H9 (cell line): ENCODE data around the gene MYOZ2. TPM values are rescaled to one million over a fixed set of nuclear protein-coding genes. Genes with fewer than 3 reads are reported as not detected.
"Not testable (repeated sequence)": the region's sequence is repeated elsewhere in the genome, so short reads cannot be mapped to it uniquely, and the experiment has no call there.

Experiments
- DNase-seq: peaks from one replicate; pipeline ENCODE4 v3.0.0-alpha.2; 2017
- H2AFZ ChIP-seq: one replicate; pipeline ENCODE4 v1.6.1; 2013; ENCODE audit warnings: mild to moderate bottlenecking, low read length, control low read depth, moderate library complexity
- H2AK5ac ChIP-seq: 2 replicates; pipeline ENCODE4 v1.6.1; 2013; ENCODE audit warnings: low read length, control low read depth, mixed read lengths; ENCODE audit not compliant: insufficient read length
- H2BK120ac ChIP-seq: one replicate; pipeline ENCODE4 v1.6.1; 2013; ENCODE audit warnings: low read depth, mild to moderate bottlenecking, low read length, control low read depth, inconsistent platforms; ENCODE audit not compliant: poor library complexity, severe bottlenecking
- H2BK12ac ChIP-seq: 2 replicates; pipeline ENCODE4 v1.6.1; 2013; ENCODE audit warnings: low read length, control low read depth, mixed read lengths, low read depth; ENCODE audit not compliant: insufficient read length
- H2BK15ac ChIP-seq: 2 replicates; pipeline ENCODE4 v1.6.1; 2013; ENCODE audit warnings: low read depth, low read length, control low read depth
- H2BK20ac ChIP-seq: one replicate; pipeline ENCODE4 v1.6.1; 2013; ENCODE audit warnings: low read depth, mild to moderate bottlenecking, low read length, control low read depth, inconsistent platforms; ENCODE audit not compliant: poor library complexity, severe bottlenecking
- H2BK5ac ChIP-seq: 2 replicates; pipeline ENCODE4 v1.6.1; 2013; ENCODE audit warnings: low read length, control low read depth, mixed read lengths; ENCODE audit not compliant: insufficient read length
- H3K14ac ChIP-seq: 2 replicates; pipeline ENCODE4 v1.6.1; 2013; ENCODE audit warnings: low read length, control low read depth; ENCODE audit not compliant: insufficient read depth
- H3K18ac ChIP-seq: 2 replicates; pipeline ENCODE4 v1.6.1; 2013; ENCODE audit warnings: low read depth, mild to moderate bottlenecking, mixed read lengths, low read length, control low read depth; ENCODE audit not compliant: insufficient read length
- H3K23ac ChIP-seq: 2 replicates; pipeline ENCODE4 v1.6.1; 2013; ENCODE audit warnings: low read length, control low read depth, mixed read lengths, low read depth; ENCODE audit not compliant: insufficient read length
- H3K23me2 ChIP-seq: 2 replicates; pipeline ENCODE4 v1.6.1; 2013; ENCODE audit warnings: low read depth, mild to moderate bottlenecking, mixed read lengths, low read length, control low read depth; ENCODE audit not compliant: insufficient read length, poor library complexity, severe bottlenecking
- H3K27ac ChIP-seq: 2 replicates; pipeline ENCODE4 v1.5.1; 2013; ENCODE audit warnings: low read length, control low read depth, mixed read lengths, low read depth; ENCODE audit not compliant: insufficient read length
- H3K27me3 ChIP-seq: 2 replicates; pipeline ENCODE4 v1.6.1; 2013; ENCODE audit warnings: low read length, control low read depth, inconsistent platforms; ENCODE audit not compliant: insufficient read depth
- H3K4ac ChIP-seq: 2 replicates; pipeline ENCODE4 v1.6.1; 2013; ENCODE audit warnings: low read depth, mild to moderate bottlenecking, control low read depth, inconsistent platforms, low read length, moderate library complexity
- H3K4me1 ChIP-seq: 2 replicates; pipeline ENCODE4 v1.6.1; 2013; ENCODE audit warnings: low read length, control low read depth, inconsistent platforms; ENCODE audit not compliant: insufficient read depth
- H3K4me2 ChIP-seq: 2 replicates; pipeline ENCODE4 v1.6.1; 2013; ENCODE audit warnings: low read length, control low read depth, mixed read lengths; ENCODE audit not compliant: insufficient read length, insufficient read depth
- H3K56ac ChIP-seq: 2 replicates; pipeline ENCODE4 v1.6.1; 2013; ENCODE audit warnings: low read depth, mild to moderate bottlenecking, mixed read lengths, low read length, control low read depth; ENCODE audit not compliant: insufficient read length
- H3K79me1 ChIP-seq: 2 replicates; pipeline ENCODE4 v1.6.1; 2013; ENCODE audit warnings: low read depth, mild to moderate bottlenecking, moderate library complexity, low read length, control low read depth, inconsistent platforms; ENCODE audit not compliant: insufficient read depth, poor library complexity, severe bottlenecking
- H3K79me2 ChIP-seq: 2 replicates; pipeline ENCODE4 v1.6.1; 2013; ENCODE audit warnings: low read length, control low read depth, inconsistent platforms; ENCODE audit not compliant: insufficient read depth
- H3K9ac ChIP-seq: 2 replicates; pipeline ENCODE4 v1.6.1; 2013; ENCODE audit warnings: low read length, control low read depth, mixed read lengths; ENCODE audit not compliant: insufficient read length; ENCODE audit errors: extremely low read depth
- H3K9me3 ChIP-seq: one replicate; pipeline ENCODE4 v1.6.1; 2013; ENCODE audit warnings: low read depth, low read length, inconsistent platforms; ENCODE audit not compliant: control insufficient read depth
- H3T11ph ChIP-seq: one replicate; pipeline ENCODE4 v1.6.1; 2013; ENCODE audit warnings: mild to moderate bottlenecking, low read length, control low read depth, inconsistent platforms
- H4K20me1 ChIP-seq: one replicate; pipeline ENCODE4 v1.6.1; 2013; ENCODE audit not compliant: control insufficient read depth, insufficient read length, insufficient read depth
- H4K5ac ChIP-seq: 2 replicates; pipeline ENCODE4 v1.6.1; 2013; ENCODE audit warnings: low read depth, mild to moderate bottlenecking, mixed read lengths, low read length, control low read depth; ENCODE audit not compliant: insufficient read length
- H4K8ac ChIP-seq: replicated peaks from 2 replicates; pipeline ENCODE4 v1.6.1; 2013; ENCODE audit warnings: low read length, control low read depth, mixed read lengths, low read depth; ENCODE audit not compliant: insufficient read length
- H4K91ac ChIP-seq: 2 replicates; pipeline ENCODE4 v1.6.1; 2013; ENCODE audit warnings: low read depth, mild to moderate bottlenecking, moderate library complexity, mixed read lengths, low read length, control low read depth; ENCODE audit not compliant: insufficient read length
- H3K27ac Mint-ChIP-seq, 3 experiments: 2 replicates in 2 of 3; 3 replicates in 1 of 3; pipeline ENCODE4 v1.8.0; 2020 to 2021; ENCODE audit warnings: mixed read lengths in 3 of 3, mild to moderate bottlenecking in 1 of 3, moderate library complexity in 1 of 3
- H3K27me3 Mint-ChIP-seq: 2 replicates; pipeline ENCODE4 v1.8.0; 2021; ENCODE audit warnings: low read depth, mild to moderate bottlenecking, moderate library complexity, mixed read lengths
- H3K36me3 Mint-ChIP-seq, 3 experiments: 2 replicates in 2 of 3; 3 replicates in 1 of 3; pipeline ENCODE4 v1.8.0; 2020 to 2021; ENCODE audit warnings: low read depth in 3 of 3, mixed read lengths in 3 of 3; ENCODE audit not compliant: insufficient read depth in 1 of 3
- H3K4me1 Mint-ChIP-seq, 2 experiments: 2 replicates each; pipeline ENCODE4 v1.8.0; 2020; ENCODE audit warnings: mixed read lengths in 2 of 2
- H3K4me3 Mint-ChIP-seq, 2 experiments: 2 replicates in 1 of 2; 3 replicates in 1 of 2; pipeline ENCODE4 v1.8.0; 2020 to 2021; ENCODE audit warnings: mild to moderate bottlenecking in 2 of 2, mixed read lengths in 2 of 2, moderate library complexity in 1 of 2
- H3K9me3 Mint-ChIP-seq, 2 experiments: 2 replicates in 1 of 2; 3 replicates in 1 of 2; pipeline ENCODE4 v1.8.0; 2020; ENCODE audit warnings: mild to moderate bottlenecking in 2 of 2, mixed read lengths in 2 of 2, moderate library complexity in 1 of 2
- CTCF ChIP-seq: fragments of 200-600 bp; sonication (generic); conservative IDR thresholded peaks from 3 replicates; pipeline ENCODE4 v1.8.0; 2021; ENCODE audit warnings: antibody characterized with exemption, mild to moderate bottlenecking
- WGBS: extraction: QIAGEN DNeasy Blood & Tissue Kit; methylation state at CpG from one replicate; pipeline ENCODE4 v1.1.7; 2013; ENCODE audit warnings: missing lambda C conversion rate, low lambda C conversion rate, mixed read lengths; ENCODE audit not compliant: insufficient read length; ENCODE audit errors: extremely low coverage; 5-methylcytosine and 5-hydroxymethylcytosine counted together
- total RNA-seq: library from RNA; stranded (reverse); gene quantifications from 2 replicates; pipeline ENCODE4 v1.2.1, GENCODE V29; 2021

Gene MYOZ2
- total RNA-seq, 1 experiment from 2014 or later = not detected

GRCh38 chr4:119172223-119172622 is 36.6 kb downstream of the MYOZ2 start:
- Histone ChIP-seq H4K91ac (no peak overlapping the region), H3K27me3 (no peaks in the 10 kb centered on the region), H2BK120ac (no peak overlapping the region), H3K23ac (no peak overlapping the region), H3K23me2 (no peaks in the 10 kb centered on the region), H3K14ac (no peak overlapping the region), H3K79me1 (no peaks in the 10 kb centered on the region), H3K9me3 (no peaks in the 10 kb centered on the region), H2AFZ (no peak overlapping the region), H3K9ac (no peak overlapping the region), H3T11ph (no peak overlapping the region), H2BK5ac (no peak overlapping the region), H3K4me1 (no peaks in the 10 kb centered on the region), H3K4ac (no peak overlapping the region), H2BK15ac (no peak overlapping the region), H4K5ac (no peak overlapping the region), H2AK5ac (no peak overlapping the region), H2BK20ac (no peak overlapping the region), H3K27ac (no peak overlapping the region), H2BK12ac (no peak overlapping the region), H4K8ac (no peak overlapping the region), H4K20me1 (no peaks in the 10 kb centered on the region), H3K56ac (no peak overlapping the region), H3K4me2 (no peak overlapping the region), H3K18ac (no peak overlapping the region), H3K79me2 (no peaks in the 10 kb centered on the region)
- Mint-ChIP-seq H3K27ac (0 out of 7 replicates have a peak overlapping the region, but pooled peaks of 1 of the 3 experiments have one; percentile 42), H3K27me3 (no peaks in the 10 kb centered on the region; the same call in 1 of the 2 replicates), H3K4me3 (no peak overlapping the region), H3K9me3 (no peaks in the 10 kb centered on the region), H3K36me3 (no peaks in the 10 kb centered on the region), H3K4me1 (no peaks in the 10 kb centered on the region)
- no CpG with 5 or more reads among the region's 7 CpGs for WGBS
- DNase-seq = no peak
- TF ChIP-seq CTCF = no peak

GRCh38 chr4:119173729-119174361 is 38.2 kb downstream of the MYOZ2 start:
- not testable (repeated sequence) for H2AFZ ChIP-seq, H3K27ac Mint-ChIP-seq, H4K5ac ChIP-seq, H3K36me3 Mint-ChIP-seq, H3K23me2 ChIP-seq, H2BK15ac ChIP-seq, H3K9me3 ChIP-seq, H2BK5ac ChIP-seq, H2AK5ac ChIP-seq, H3K9me3 Mint-ChIP-seq, H4K20me1 ChIP-seq, H4K91ac ChIP-seq, H3K27me3 Mint-ChIP-seq, H2BK12ac ChIP-seq, H3K56ac ChIP-seq, H2BK120ac ChIP-seq, H3K79me2 ChIP-seq, H3K4me3 Mint-ChIP-seq, H3K27ac ChIP-seq, H4K8ac ChIP-seq, H3K23ac ChIP-seq, H3K14ac ChIP-seq, DNase-seq, H3K18ac ChIP-seq, H3K4me2 ChIP-seq, H3K4ac ChIP-seq, H3K4me1 Mint-ChIP-seq, H3K9ac ChIP-seq, H2BK20ac ChIP-seq, H3K27me3 ChIP-seq, H3K4me1 ChIP-seq, H3T11ph ChIP-seq, H3K79me1 ChIP-seq
- no CpG with 5 or more reads among the region's 30 CpGs for WGBS
